IMR-90 (cell line): ENCODE results near the gene LPO.

Source experiments
- CTCF ChIP-seq: conservative IDR thresholded peaks from 2 replicates; pipeline ENCODE4 v1.5.1; 2012; ENCODE audit warnings: mild to moderate bottlenecking, low read depth, low read length, improper control_type of control experiment
- ELK1 ChIP-seq: fragments of 150-350 bp; IDR thresholded peaks from 2 replicates; pipeline ENCODE4 v1.6.1; 2016; ENCODE audit warnings: low read depth, mild to moderate bottlenecking, low read length, moderate library complexity, borderline replicate concordance
- MAFK ChIP-seq: IDR thresholded peaks from 2 replicates; pipeline ENCODE4 v1.6.1; 2012; ENCODE audit warnings: low read depth, low read length, improper control_type of control experiment
- MXI1 ChIP-seq: IDR thresholded peaks from 2 replicates; pipeline ENCODE4 v1.6.1; 2012; ENCODE audit warnings: low read depth, mild to moderate bottlenecking, low read length, moderate library complexity, borderline replicate concordance
- POLR2A ChIP-seq: IDR thresholded peaks from 2 replicates; pipeline ENCODE4 v1.6.1; 2012; ENCODE audit warnings: mild to moderate bottlenecking, low read depth, low read length
- RAD21 ChIP-seq: IDR thresholded peaks from 2 replicates; pipeline ENCODE4 v1.6.1; 2012; ENCODE audit warnings: low read length, improper control_type of control experiment
- RFX5 ChIP-seq: IDR thresholded peaks from 2 replicates; pipeline ENCODE4 v1.8.0; 2012; ENCODE audit warnings: low read depth, mild to moderate bottlenecking, low read length, moderate library complexity
- SMC3 ChIP-seq: fragments of 150-350 bp; IDR thresholded peaks from 2 replicates; pipeline ENCODE4 v1.6.1; 2016; ENCODE audit warnings: low read depth, mild to moderate bottlenecking, antibody characterized with exemption, low read length, moderate library complexity
- USF2 ChIP-seq: fragments of 150-350 bp; IDR thresholded peaks from 2 replicates; pipeline ENCODE4 v1.6.1; 2017; ENCODE audit warnings: mild to moderate bottlenecking, antibody characterized with exemption, low read length, low read depth

GRCh38 chr17:58317421-58318064 lies 79.2 kb downstream of the LPO start:
- TF ChIP-seq CTCF = peak; percentile 88
- TF ChIP-seq USF2 = no peak
- peak; percentile 42; the same call in 1 of the 2 replicates for TF ChIP-seq POLR2A
- TF ChIP-seq RFX5 = no peak
- no peak for TF ChIP-seq ELK1
- no peak for TF ChIP-seq MXI1
- no peak for TF ChIP-seq MAFK
- TF ChIP-seq SMC3 = peak; percentile 97
- peak; percentile 96 for TF ChIP-seq RAD21
